DND-41 (cell line): ENCODE data around the gene FBXW7.

Source experiments
- ATAC-seq: fragments of 200-7000 bp; cut with Tn5 transposase; 3 replicates; pipeline ENCODE4 v1.9.1; 2021; ENCODE audit warnings: low read depth; ENCODE audit not compliant: insufficient read depth
- DNase-seq: peaks from one replicate; pipeline ENCODE4 v3.0.0-alpha.2; 2020
- H2AFZ ChIP-seq: 2 replicates; pipeline ENCODE4 v1.6.0; 2012; ENCODE audit warnings: low read depth, low read length
- H3K27ac ChIP-seq: 2 replicates; pipeline ENCODE4 v1.5.1; 2012; ENCODE audit warnings: low read length, inconsistent platforms
- H3K27me3 ChIP-seq: fragments of 200-600 bp; sonication (generic); 2 replicates; pipeline ENCODE4 v1.6.0; 2012; ENCODE audit warnings: low read length, mild to moderate bottlenecking, inconsistent platforms; ENCODE audit not compliant: insufficient read depth, poor library complexity
- H3K36me3 ChIP-seq: 2 replicates; pipeline ENCODE4 v1.5.1; 2012; ENCODE audit warnings: low read length, inconsistent platforms; ENCODE audit not compliant: insufficient read depth
- H3K4me1 ChIP-seq: 2 replicates; pipeline ENCODE4 v1.5.1; 2012; ENCODE audit warnings: mild to moderate bottlenecking, low read length; ENCODE audit not compliant: insufficient read depth
- H3K4me2 ChIP-seq: 2 replicates; pipeline ENCODE4 v1.6.0; 2012; ENCODE audit warnings: mild to moderate bottlenecking, moderate library complexity, low read length, inconsistent platforms; ENCODE audit not compliant: insufficient read depth
- H3K4me3 ChIP-seq, 2 experiments: fragments of 200-600 bp in 1 of 2; shearing (Covaris generic) in 1 of 2; 2 replicates each; pipeline ENCODE4 v1.5.1; 2012 to 2016; ENCODE audit warnings: inconsistent platforms in 2 of 2, low read length in 2 of 2, mild to moderate bottlenecking in 2 of 2, low read depth in 1 of 2, moderate library complexity in 1 of 2
- H3K79me2 ChIP-seq: 2 replicates; pipeline ENCODE4 v1.6.0; 2012; ENCODE audit warnings: low read length, inconsistent platforms; ENCODE audit not compliant: insufficient read depth
- H3K9ac ChIP-seq: 2 replicates; pipeline ENCODE4 v1.6.0; 2012; ENCODE audit warnings: low read depth, mild to moderate bottlenecking, inconsistent platforms, low read length, moderate library complexity
- H3K9me3 ChIP-seq: 2 replicates; pipeline ENCODE4 v1.5.1; 2012; ENCODE audit warnings: low read length, moderate library complexity, mild to moderate bottlenecking, inconsistent platforms; ENCODE audit not compliant: insufficient read depth, severe bottlenecking
- H4K20me1 ChIP-seq: 2 replicates; pipeline ENCODE4 v1.6.0; 2012; ENCODE audit warnings: low read length; ENCODE audit not compliant: insufficient read depth
- EZH2 ChIP-seq: IDR thresholded peaks from 3 replicates; pipeline ENCODE4 v1.6.1; 2012; ENCODE audit warnings: borderline replicate concordance, low read depth, mild to moderate bottlenecking, moderate library complexity, low read length, inconsistent platforms; ENCODE audit not compliant: severe bottlenecking
- TF ChIP-seq, protein P1 (sequence below): IDR thresholded peaks from 2 replicates; pipeline ENCODE4 v1.5.1; 2012; ENCODE audit warnings: borderline replicate concordance, low read length, moderate library complexity, mild to moderate bottlenecking; ENCODE audit not compliant: poor library complexity, severe bottlenecking; ENCODE audit errors: extremely low read depth

FBXW7 gene

DNA sequence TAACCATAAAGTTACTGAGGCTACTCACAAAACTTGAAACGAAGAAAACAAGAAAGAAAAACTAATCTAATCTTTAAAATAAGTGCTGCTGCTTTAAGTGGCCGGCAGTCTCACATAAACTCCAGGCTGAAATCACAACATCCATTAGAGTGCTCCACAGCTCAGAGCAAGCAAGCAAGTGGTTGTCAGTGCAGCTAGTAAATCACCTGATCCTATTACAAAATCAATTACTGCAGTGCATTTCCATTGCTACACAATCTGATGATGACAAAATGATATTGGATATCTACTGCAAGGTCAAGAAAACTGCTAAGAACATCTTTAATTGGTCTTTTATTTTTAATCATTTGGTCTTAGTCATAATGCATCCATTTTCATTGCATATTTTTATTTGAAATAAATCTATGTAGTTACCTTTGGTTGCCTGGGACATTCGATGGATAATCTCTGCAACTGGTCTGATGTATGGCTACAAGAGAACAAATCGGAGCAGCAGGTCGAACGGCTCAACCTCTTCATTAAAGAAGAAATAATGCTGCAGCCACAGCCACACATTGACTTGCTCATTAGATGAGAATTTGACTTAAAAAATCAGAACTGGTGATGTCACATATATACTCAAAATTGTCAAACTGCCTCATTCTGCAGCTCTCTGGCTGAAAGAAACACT lies 87.7 kb downstream of the FBXW7 start:
- no peak overlapping the region for H3K4me3 ChIP-seq
- no peaks in the 10 kb centered on the region for H3K36me3 ChIP-seq
- TF ChIP-seq, protein P1, sequence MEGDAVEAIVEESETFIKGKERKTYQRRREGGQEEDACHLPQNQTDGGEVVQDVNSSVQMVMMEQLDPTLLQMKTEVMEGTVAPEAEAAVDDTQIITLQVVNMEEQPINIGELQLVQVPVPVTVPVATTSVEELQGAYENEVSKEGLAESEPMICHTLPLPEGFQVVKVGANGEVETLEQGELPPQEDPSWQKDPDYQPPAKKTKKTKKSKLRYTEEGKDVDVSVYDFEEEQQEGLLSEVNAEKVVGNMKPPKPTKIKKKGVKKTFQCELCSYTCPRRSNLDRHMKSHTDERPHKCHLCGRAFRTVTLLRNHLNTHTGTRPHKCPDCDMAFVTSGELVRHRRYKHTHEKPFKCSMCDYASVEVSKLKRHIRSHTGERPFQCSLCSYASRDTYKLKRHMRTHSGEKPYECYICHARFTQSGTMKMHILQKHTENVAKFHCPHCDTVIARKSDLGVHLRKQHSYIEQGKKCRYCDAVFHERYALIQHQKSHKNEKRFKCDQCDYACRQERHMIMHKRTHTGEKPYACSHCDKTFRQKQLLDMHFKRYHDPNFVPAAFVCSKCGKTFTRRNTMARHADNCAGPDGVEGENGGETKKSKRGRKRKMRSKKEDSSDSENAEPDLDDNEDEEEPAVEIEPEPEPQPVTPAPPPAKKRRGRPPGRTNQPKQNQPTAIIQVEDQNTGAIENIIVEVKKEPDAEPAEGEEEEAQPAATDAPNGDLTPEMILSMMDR: no peak
- TF ChIP-seq EZH2: no peak
- ATAC-seq (no peak), DNase-seq (no peak)
- H3K4me1 ChIP-seq: no peaks in the 10 kb centered on the region
- no peaks in the 10 kb centered on the region for H3K9me3 ChIP-seq
- H4K20me1 ChIP-seq: peaks cover 5% of the 10 kb centered on the region; the same call in 1 of the 2 replicates
- no peak overlapping the region for H3K9ac ChIP-seq
- H3K27me3 ChIP-seq: no peaks in the 10 kb centered on the region
- H2AFZ ChIP-seq: no peak overlapping the region
- 0 out of 2 replicates have a peak, but pooled peaks cover 13% of the 10 kb centered on the region for H3K79me2 ChIP-seq
- no peak overlapping the region for H3K4me2 ChIP-seq
- no peak overlapping the region for H3K27ac ChIP-seq

DNA sequence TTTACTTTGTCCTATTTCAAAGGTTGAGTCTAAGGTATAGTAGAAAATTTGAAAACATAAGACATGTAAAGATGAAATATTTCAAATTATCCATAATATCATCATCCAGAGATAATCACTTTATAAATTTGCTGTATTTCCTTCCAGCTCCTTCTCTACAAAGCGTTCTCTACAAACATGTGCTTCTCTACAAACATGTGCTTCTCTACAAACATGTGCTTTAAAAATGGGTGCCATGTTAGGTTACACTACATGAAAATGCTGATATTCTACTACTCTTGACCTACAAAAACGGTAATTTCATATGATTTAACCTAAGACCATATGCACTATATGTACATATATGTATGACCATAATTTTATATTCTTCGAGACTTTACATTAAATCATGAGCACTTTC lies 92.0 kb downstream of the FBXW7 start:
- Histone ChIP-seq H3K4me1 (no peaks in the 10 kb centered on the region), H3K79me2 (0 out of 2 replicates have a peak, but pooled peaks cover 13% of the 10 kb centered on the region), H3K4me3 (no peak overlapping the region), H4K20me1 (no peaks in the 10 kb centered on the region), H3K27ac (no peak overlapping the region), H2AFZ (no peak overlapping the region), H3K27me3 (no peaks in the 10 kb centered on the region), H3K9me3 (no peaks in the 10 kb centered on the region), H3K9ac (no peak overlapping the region), H3K36me3 (no peaks in the 10 kb centered on the region), H3K4me2 (no peak overlapping the region)
- ATAC-seq (no peak), DNase-seq (no peak)
- TF ChIP-seq, protein P1: no peak
- TF ChIP-seq EZH2: no peak

DNA sequence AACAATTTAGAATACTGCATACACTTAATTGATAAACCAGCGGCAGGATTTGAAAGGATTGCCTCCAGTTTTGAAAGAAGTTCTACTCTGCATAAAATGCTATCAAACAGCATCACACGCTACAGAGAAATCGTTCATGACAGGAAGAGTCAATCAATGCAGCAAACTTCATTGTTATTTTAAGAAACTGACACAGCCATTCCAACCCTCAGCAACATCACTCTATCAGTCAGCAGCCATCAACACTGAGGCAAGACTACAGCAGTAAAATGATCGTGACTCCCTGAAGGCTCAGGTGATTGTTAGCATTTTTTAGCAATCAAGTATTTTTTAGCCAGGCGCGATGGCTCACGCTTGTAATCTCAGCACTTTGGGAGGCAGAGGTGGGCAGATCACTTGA lies 98.3 kb downstream of the FBXW7 start:
- no peak for TF ChIP-seq EZH2
- TF ChIP-seq, protein P1: no peak
- Histone ChIP-seq H3K4me2 (no peak overlapping the region), H3K27ac (no peak overlapping the region), H3K4me1 (no peaks in the 10 kb centered on the region), H3K27me3 (no peaks in the 10 kb centered on the region), H4K20me1 (0 out of 2 replicates have a peak, but pooled peaks cover 2% of the 10 kb centered on the region), H3K9ac (no peak overlapping the region), H3K79me2 (0 out of 2 replicates have a peak, but pooled peaks cover 6% of the 10 kb centered on the region), H2AFZ (no peak overlapping the region), H3K4me3 (no peak overlapping the region), H3K9me3 (no peaks in the 10 kb centered on the region), H3K36me3 (no peaks in the 10 kb centered on the region)
- no peak for DNase-seq
- no peak for ATAC-seq
